HG03457 (cell line): ENCODE results near the gene MYEOV.

Source experiments
- ATAC-seq: cut with Tn5 transposase; IDR thresholded peaks from one replicate; pipeline ENCODE4 v1.9.1; 2021; ENCODE audit warnings: moderate number of reproducible peaks; ENCODE audit not compliant: unreplicated experiment

Gene MYEOV

DNA sequence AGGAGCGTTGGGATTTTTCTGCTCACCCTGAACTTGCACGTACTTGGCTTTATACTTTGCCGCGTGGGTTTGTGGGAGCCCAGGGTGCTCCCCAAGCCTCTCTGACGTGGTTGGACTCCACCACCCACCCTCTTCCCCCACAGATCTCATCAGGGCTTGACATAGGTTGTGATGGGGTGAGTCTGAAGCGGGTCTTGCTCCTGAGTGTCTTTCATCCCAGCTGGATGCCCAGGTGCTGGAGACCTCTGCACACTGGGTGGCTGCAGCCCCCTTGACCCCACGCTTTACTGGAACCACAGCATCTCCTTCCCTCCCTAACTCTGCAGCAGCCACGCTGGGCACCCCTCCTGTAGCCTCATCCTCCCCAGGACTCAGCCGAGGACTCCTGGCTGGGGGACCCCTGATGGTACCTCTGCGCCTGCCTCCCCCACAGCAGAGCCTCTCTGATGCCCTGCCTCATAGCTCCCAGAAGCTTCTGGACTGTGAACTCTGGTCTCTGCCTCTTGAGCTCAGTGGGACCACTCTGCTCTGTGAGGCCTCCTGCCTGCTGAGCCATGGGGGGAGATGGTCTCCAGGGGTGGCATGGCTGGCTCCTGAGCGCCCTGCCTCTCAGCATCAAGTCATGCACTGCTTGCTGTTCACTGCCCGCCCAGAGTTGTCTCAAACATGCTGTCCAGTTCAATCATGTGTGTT, 45.2 kb downstream of the MYEOV start:
- ATAC-seq: no peak

- ATAC-seq: no peak
Measured at GRCh38 chr11:69339983-69340565, 46.1 kb downstream of the MYEOV start.

- ATAC-seq: no peak
Measured at GRCh38 chr11:69342588-69343330, 48.8 kb downstream of the MYEOV start.

DNA sequence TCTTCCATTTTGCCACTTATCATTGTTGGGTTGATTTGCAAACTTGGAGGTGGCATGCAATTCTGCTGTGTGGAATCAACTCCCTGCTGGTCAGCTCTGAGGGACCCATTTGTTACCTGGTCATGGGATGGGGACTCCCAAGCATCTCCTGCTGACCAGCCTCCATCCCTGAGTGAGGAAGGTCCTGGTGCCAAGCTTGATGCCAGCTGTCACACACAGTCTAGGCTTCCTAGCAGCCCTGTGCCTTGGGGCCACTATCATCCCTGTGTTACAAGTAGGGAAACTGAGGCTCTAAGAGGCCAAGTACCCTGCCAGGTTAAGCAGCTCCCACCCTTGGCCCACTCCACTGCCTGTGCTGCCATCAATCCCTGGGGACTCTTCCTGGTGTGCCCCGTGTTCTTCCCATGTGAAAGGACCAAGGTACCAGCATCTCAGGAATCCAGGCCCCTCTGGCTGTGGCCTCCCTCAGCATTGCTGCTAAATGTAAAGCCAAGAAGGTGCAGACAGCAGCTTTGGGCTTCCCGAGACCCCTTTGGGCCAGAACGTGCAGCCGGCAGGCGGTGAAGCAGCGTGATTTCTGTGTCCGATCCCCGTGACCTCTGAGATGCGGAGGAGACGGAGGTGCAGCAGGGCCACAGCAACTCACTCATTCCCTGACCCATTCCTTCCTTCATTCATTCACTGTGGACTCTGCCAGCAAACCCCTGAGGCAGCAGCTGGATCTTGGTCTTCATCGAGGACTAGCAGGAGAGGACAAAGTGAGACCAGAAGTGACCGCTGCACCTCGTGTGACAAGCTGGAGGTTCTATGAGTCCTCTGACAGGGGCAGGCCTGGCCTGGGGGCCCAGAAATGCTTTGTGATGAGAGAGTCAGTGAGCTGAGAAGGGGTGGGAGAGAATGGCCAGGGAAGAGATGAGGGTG, 49.7 kb downstream of the MYEOV start:
- ATAC-seq: no peak

DNA sequence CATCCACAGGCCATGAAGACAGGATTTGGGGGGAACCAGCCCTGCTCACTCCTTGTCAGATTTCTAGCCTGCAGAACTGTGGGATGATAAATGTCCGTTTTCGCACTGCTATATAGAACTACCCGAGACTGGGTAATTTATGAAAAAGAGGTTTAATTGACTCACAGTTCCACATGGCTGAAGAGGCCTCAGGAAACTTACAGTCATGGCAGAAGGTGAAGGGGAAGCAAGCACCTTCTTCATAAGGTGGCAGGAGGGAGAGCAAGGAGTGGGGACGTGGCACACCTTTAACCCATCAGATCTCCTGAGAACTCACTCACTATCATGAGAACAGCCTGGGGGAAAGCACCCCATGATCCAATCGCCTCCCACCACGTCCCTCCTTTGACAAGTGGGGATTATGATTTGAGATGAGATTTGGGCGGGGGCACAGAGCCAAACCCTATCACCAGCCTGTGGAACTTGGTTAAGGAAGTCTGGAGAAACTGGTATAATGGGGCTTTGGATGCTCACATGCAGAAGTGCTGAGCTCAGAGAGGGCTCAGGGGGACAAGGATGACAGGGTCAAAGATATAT, 50.7 kb downstream of the MYEOV start:
- ATAC-seq: no peak
